ENCODE data around the gene CGN. TPM values are rescaled to one million over a fixed set of nuclear protein-coding genes. Genes with fewer than 3 reads are reported as not detected.

CGN gene
- total RNA-seq, 1 donor from 2014 or later: not detected

- peak in 1 of 2 donors; percentile 7 for DNase-seq (ENCODE audit: low spot score in 2 of 2)
- H3K4me1 ChIP-seq: no peaks in the 10 kb centered on the region
- H3K4me3 ChIP-seq: no peak overlapping the region
- intact Hi-C loops (cut with DNase I): no loop called here
- no peak overlapping the region for H3K27ac ChIP-seq
- no peak for TF ChIP-seq CTCF (IDR thresholded peaks at IDR 0.05)
- peaks cover 21 to 56% of the 10 kb centered on the region in 2 donors for H3K36me3 ChIP-seq
- no peaks in the 10 kb centered on the region for H3K27me3 ChIP-seq
- H3K9me3 ChIP-seq: no peaks in the 10 kb centered on the region
Measured at GRCh38 chr1:151578941-151579340, 67.8 kb downstream of the CGN start.

- peaks cover 17 to 51% of the 10 kb centered on the region in 2 donors for H3K36me3 ChIP-seq
- intact Hi-C loops (cut with DNase I): no loop called here
Measured at GRCh38 chr1:151579436-151580225, 68.4 kb downstream of the CGN start.

GRCh38 chr1:151581451-151581850 is 70.3 kb downstream of the CGN start:
- H3K27me3 ChIP-seq: no peaks in the 10 kb centered on the region
- peak in 1 of 2 donors; percentile 33 for DNase-seq (ENCODE audit: low spot score in 2 of 2)
- H3K4me3 ChIP-seq: no peak overlapping the region
- no peaks in the 10 kb centered on the region for H3K9me3 ChIP-seq
- intact Hi-C loops (cut with DNase I): no loop called here
- no peaks in the 10 kb centered on the region for H3K4me1 ChIP-seq
- TF ChIP-seq CTCF (IDR thresholded peaks at IDR 0.05): no peak
- H3K36me3 ChIP-seq: peaks cover 5 to 39% of the 10 kb centered on the region in 2 donors
- H3K27ac ChIP-seq: no peak overlapping the region

More at GRCh38 chr1:151579436-151580225, 68.4 kb downstream of the CGN start:
- Histone ChIP-seq H3K27me3 (no peaks in the 10 kb centered on the region), H3K27ac (no peak overlapping the region), H3K9me3 (no peaks in the 10 kb centered on the region), H3K4me1 (no peaks in the 10 kb centered on the region), H3K4me3 (no peak overlapping the region)
- TF ChIP-seq CTCF (IDR thresholded peaks at IDR 0.05): no peak
- peak in 1 of 2 donors; percentile 40 for DNase-seq (ENCODE audit: low spot score in 2 of 2)

- Histone ChIP-seq H3K36me3 (peaks cover 5 to 36% of the 10 kb centered on the region in 2 donors), H3K4me3 (no peak overlapping the region), H3K9me3 (no peaks in the 10 kb centered on the region), H3K4me1 (no peaks in the 10 kb centered on the region), H3K27me3 (no peaks in the 10 kb centered on the region), H3K27ac (no peak overlapping the region)
- DNase-seq (ENCODE audit: low spot score in 2 of 2): peak in 1 of 2 donors; percentile 13
- no peak for TF ChIP-seq CTCF (IDR thresholded peaks at IDR 0.05)
- intact Hi-C loops (cut with DNase I): no loop called here
Measured at GRCh38 chr1:151581921-151582320, 70.7 kb downstream of the CGN start.

GRCh38 chr1:151583796-151584195 is 72.6 kb downstream of the CGN start:
- no peaks in the 10 kb centered on the region for H3K27me3 ChIP-seq
- no peak overlapping the region for H3K27ac ChIP-seq
- peaks cover 5 to 31% of the 10 kb centered on the region in 2 donors for H3K36me3 ChIP-seq
- H3K9me3 ChIP-seq: no peaks in the 10 kb centered on the region
- no peak for TF ChIP-seq CTCF (IDR thresholded peaks at IDR 0.05)
- intact Hi-C loops (cut with DNase I): no loop called here
- DNase-seq (ENCODE audit: low spot score in 2 of 2): no peak
- H3K4me3 ChIP-seq: no peak overlapping the region
- no peaks in the 10 kb centered on the region for H3K4me1 ChIP-seq

All from ascending aorta (tissue), 2 donors.